Stimulated activated naive CD4-positive, alpha-beta T cell treated with Interleukin-2 at 50 U/mL for 16 hours (primary cell): ENCODE data around the gene SYNM.

ENCODE experiments used
- DNase-seq: peaks from one replicate; lab custom pipeline; 2025; lab: John Stamatoyannopoulos, UW

The SYNM gene

GRCh38 chr15:99084965-99085364 is 19.9 kb upstream of the SYNM start:
- no peak for DNase-seq

GRCh38 chr15:99085413-99086326 is 19.2 kb upstream of the SYNM start:
- DNase-seq: no peak

- no peak for DNase-seq
Measured at GRCh38 chr15:99086327-99086667, 18.6 kb upstream of the SYNM start.

- DNase-seq: no peak
Measured at GRCh38 chr15:99087405-99087943, 17.4 kb upstream of the SYNM start.

- DNase-seq: no peak
Measured at GRCh38 chr15:99090011-99090699, 14.7 kb upstream of the SYNM start.

GRCh38 chr15:99090938-99091337 is 13.9 kb upstream of the SYNM start:
- DNase-seq: no peak

GRCh38 chr15:99092554-99093172 is 12.2 kb upstream of the SYNM start:
- DNase-seq: no peak

GRCh38 chr15:99095626-99096025 is 9.3 kb upstream of the SYNM start:
- no peak for DNase-seq

- DNase-seq: no peak
Measured at GRCh38 chr15:99096173-99096893, 8.5 kb upstream of the SYNM start.

- no peak for DNase-seq
Measured at GRCh38 chr15:99096894-99097426, 7.9 kb upstream of the SYNM start.

GRCh38 chr15:99097441-99098410 is 7.2 kb upstream of the SYNM start:
- DNase-seq: no peak

- DNase-seq: no peak
Measured at GRCh38 chr15:99098426-99098825, 6.5 kb upstream of the SYNM start.

GRCh38 chr15:99098991-99099390 is 5.9 kb upstream of the SYNM start:
- DNase-seq: no peak

GRCh38 chr15:99099661-99100060 is 5.2 kb upstream of the SYNM start:
- no peak for DNase-seq

GRCh38 chr15:99100245-99101173 is 4.4 kb upstream of the SYNM start:
- DNase-seq: no peak

GRCh38 chr15:99101501-99101900 is 3.4 kb upstream of the SYNM start:
- DNase-seq: no peak

- no peak for DNase-seq
Measured at GRCh38 chr15:99102332-99103235, 2.3 kb upstream of the SYNM start.

GRCh38 chr15:99103279-99103678 is 1.6 kb upstream of the SYNM start:
- no peak for DNase-seq
